Hematopoietic multipotent progenitor cell (in vitro differentiated cells): ENCODE results near the gene NSMCE4A. TPM values are rescaled to one million over a fixed set of nuclear protein-coding genes. Genes with fewer than 3 reads are reported as not detected.

Experiments
- small RNA-seq: library from RNA; depleted of rRNA; stranded (forward); fragments of <200 nt; gene quantifications from one replicate; pipeline ENCODE3, GENCODE V24; 2012
- total RNA-seq: library from RNA; depleted of rRNA; stranded (reverse); fragments of >200 nt; gene quantifications from one replicate; pipeline ENCODE4 v1.2.3, GENCODE V29; 2012

NSMCE4A gene
- total RNA-seq, 1 donor: 29.9 TPM

Small RNA genes lying within 50 kb of the gene (small RNA-seq; reads per million reads assigned to genes)
- gene RF02219: not detected

Other genes with a start within 250 kb of the NSMCE4A start
- 15.9 TPM for gene ATE1, start 47.2 kb downstream of the NSMCE4A start, total RNA-seq
- gene TACC2, start 13.9 kb upstream of the NSMCE4A start, total RNA-seq: under 0.01 TPM